Erythroblast (primary cell): ENCODE measurements around the gene RCC2.

ENCODE experiments used
- GATA1 ChIP-seq: IDR thresholded peaks from 2 replicates; pipeline ENCODE4 v1.6.1; 2011; ENCODE audit warnings: low read depth, mild to moderate bottlenecking, control low read depth, low read length, moderate library complexity
- POLR2A ChIP-seq: IDR thresholded peaks from 2 replicates; pipeline ENCODE4 v1.6.1; 2011; ENCODE audit warnings: mild to moderate bottlenecking, low read length

- TF ChIP-seq POLR2A: no peak
- TF ChIP-seq GATA1: no peak
Measured at GRCh38 chr1:17416389-17416788, 23.1 kb downstream of the RCC2 start.
